ENCODE results near the gene IFNA1.
"Not testable (repeated sequence)": the region's sequence is repeated elsewhere in the genome, so short reads cannot be mapped to it uniquely, and the experiment has no call there.

IFNA1 gene

DNA sequence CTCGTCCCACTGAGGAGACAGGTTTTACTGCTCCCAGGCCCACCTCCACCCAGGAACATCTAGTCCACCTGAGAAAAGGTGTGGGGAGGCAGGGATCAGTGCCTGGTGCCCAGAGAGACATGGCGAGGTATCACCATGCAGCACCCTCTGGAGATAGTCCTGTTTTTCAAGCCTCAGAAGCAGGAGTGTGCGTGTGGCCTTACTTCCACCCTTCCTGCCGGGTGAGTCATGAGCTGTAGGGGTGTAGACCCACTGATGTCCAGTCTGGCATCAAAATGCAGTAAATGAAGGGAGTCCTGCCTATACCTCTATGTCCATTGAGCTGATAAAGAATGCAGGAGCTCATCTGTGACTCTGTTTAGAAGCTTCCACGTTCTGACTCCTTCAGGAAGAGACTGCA lies 9.1 kb downstream of the IFNA1 start:
- not testable (repeated sequence) for DNase-seq

- no peak for DNase-seq
Measured at GRCh38 chr9:21450733-21451394, 10.6 kb downstream of the IFNA1 start.

DNA sequence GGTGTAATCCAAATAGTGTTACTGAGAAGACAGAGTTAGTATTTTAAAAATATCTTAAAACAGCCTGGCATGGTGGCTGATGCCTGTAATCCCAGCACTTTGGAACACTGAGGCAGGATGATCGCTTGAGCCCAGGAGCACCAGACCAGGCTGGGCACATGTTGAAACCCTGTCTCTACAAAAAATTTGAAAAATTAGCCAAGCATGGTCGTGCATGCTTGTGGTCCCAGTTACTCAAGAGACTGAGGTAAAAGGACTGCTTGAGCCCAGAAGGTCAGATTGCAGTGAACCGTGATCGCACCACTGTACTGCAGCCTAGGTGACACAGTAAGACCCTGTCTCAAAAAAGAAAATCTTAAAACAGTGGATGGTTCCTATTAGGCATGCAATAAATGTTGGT lies 12.4 kb downstream of the IFNA1 start:
- DNase-seq: no peak

DNA sequence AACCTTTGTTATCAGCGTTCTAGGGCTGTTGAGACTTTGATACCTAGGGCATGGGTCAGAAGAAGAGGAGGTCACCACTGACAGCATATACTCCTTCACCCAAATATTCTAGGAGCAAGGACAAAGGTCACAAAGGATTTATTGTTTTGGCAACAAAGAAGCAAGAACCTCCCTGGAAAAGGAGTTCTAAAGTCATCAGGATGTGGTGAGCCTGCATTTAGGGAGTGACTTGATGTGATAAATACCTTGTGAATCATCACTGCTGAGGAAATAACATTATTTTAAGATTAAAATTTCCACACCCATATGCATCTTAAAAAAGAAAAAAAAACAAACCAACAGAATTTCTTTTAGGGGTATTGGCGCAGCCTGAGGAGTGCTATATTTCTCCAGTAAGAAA lies 13.9 kb downstream of the IFNA1 start:
- DNase-seq: no peak

DNA sequence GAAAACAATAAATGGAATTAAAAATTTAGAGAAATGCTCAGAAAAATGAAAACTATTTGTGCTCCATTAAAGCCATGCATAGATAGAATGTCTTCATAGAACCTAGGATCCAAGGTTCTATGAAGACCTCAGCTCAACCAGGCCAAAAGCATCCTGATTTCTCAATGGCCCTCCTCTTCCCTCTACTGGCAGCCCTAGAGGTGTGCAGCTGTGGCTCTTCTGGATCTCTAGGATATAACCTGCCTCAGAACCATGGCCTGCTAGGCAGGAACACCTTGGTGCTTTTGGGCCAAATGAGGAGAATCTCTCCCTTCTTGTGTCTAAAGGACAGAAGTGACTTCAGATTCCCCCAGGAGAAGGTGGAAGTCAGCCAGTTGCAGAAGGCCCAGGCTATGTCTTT lies 15.1 kb downstream of the IFNA1 start:
- peak; percentile 11 for DNase-seq

GRCh38 chr9:21461377-21461776 lies 21.1 kb downstream of the IFNA1 start:
- no peak for DNase-seq

DNA sequence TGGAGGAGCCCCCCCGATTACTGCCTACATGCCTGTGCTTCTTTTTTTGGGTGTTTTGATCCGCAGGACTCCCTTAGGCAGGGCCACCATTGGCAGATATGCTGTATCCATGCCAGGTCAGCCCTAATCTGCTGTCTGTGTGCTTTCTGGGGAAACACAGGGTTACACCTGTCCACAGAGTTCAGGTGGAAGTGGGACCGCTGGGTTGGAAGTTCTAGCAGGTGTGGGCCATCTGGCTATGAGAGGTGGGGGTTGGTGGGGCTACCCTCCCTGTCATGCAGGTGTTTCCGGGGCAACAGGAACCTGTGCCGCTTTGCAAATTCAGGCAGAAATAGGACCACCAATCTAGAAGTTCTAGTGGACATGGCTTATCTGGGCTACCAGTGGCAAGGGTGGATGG lies 24.9 kb downstream of the IFNA1 start:
- no peak for DNase-seq

DNA sequence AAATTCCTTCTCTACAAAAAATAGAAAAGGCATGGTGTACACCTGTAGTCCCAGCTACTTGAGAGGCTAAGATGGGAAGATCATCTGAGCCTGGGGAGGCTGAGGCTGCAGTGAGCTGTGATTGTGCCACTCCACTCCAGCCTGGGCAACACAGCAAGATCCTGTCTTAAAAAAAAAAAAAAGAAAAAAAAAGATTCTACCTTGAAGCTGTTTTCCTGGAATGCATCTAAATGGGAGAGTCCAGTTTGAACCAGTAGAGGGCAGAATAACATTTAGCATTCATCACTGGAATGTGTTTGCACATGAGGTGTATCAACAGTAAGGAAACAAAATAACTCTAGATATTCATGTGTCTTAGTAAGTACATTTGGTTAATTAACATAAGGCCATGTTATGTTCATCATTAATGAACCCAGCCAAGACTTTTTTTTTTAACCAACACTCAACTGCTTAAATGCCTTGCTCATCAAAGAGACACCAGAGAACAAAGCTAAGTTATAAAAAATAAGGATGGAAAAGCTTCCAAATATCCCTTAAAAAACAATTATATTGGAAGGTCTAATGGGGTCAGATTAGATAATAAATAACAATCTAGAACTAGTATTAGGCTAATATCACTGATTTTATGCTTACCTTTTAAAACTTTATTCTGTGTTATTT lies 25.8 kb downstream of the IFNA1 start:
- DNase-seq: no peak

DNA sequence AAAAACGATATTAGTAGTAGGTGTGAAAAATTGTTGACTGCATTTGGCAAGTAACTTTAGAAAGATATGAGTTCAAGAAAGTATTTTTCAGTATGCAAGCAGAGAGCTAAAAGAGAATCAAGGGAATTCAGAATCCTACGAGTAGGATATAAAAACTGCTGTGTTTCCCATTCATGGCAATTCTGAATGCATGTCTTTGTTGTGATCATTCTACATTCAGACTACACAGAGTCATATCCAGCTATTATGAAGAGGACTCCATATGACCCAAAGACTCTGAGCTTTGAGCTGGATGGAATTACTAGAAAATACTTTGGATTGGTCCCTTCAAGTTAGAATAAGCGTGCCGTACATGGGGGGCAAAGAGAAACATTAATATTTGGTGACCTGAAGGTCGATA lies 29.9 kb downstream of the IFNA1 start:
- DNase-seq: no peak

- DNase-seq: no peak
Measured at GRCh38 chr9:21473236-21473635, 33.0 kb downstream of the IFNA1 start.

- no peak for DNase-seq
Measured at GRCh38 chr9:21477466-21477865, 37.2 kb downstream of the IFNA1 start.

DNA sequence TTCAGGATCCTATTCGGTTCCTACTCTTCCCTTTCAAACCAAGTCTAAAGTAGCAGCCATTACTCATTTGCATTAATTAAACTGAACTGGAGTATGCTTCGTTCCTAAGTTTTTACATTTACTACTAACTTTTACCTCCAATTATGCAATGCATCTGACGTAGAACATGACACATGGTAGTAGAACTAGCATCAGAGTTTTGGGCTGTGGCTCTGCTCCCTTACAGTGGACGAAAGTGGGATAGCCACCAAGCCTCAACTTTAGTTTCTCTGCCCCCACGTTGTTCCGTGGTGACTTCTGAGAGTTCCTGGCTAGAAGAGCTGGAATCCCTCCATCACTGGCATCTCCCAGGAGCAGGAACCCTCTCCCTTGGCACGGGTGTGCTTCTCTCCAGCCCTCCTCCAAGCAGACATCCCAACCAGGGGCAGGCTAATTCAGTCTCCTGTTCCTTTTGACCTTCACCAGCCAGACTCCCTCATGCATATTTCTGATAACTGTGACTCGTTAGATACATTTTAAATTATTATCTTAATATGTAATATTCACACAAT lies 39.0 kb downstream of the IFNA1 start:
- no peak for DNase-seq

GRCh38 chr9:21481470-21482056 lies 41.3 kb downstream of the IFNA1 start:
- DNase-seq: no peak

DNA sequence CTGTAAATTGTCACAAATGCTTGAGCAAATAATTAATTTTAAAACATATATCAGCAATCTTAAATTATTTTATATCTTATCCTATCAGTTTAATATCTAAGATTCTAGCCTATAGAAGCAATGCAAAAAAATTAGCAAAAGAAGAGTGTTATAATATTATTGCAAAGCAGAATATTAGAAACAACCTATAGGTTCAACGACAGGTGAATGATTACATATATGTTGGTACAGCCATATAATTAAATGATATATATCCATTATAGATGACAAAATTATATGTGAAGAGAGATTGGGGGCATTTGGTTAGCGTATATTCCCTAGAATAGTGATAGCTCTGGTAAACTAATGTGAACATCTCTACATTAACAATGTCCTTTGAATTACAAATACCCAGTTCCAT lies 42.0 kb downstream of the IFNA1 start, which contains the start of gene IFNE:
IFNE (minus strand) TSS at position 101 of the 400 bp plus-strand sequence. CDS start 619 bp downstream, outside the sequence.
- no peak for DNase-seq

Measured in stimulated activated CD4-positive, alpha-beta T cell treated with anti-CD3 and anti-CD28 coated beads, Interleukin-15, amount 100 ng/mL, for 24 hours (primary cell).